Suppressor macrophage treated with lipopolysaccharide for 4 hours (primary cell): Measurements from ENCODE around the gene LRRC8A.
A peak's percentile ranks its signal among the peaks of the same experiment; 100 is the strongest.

Experiments used
- DNase-seq: peaks from one replicate; pipeline ENCODE4 v3.0.0-alpha.2; 2020

The LRRC8A gene

GRCh38 chr9:128902351-128903078 lies 20.6 kb downstream of the LRRC8A start:
- DNase-seq = no peak

DNA sequence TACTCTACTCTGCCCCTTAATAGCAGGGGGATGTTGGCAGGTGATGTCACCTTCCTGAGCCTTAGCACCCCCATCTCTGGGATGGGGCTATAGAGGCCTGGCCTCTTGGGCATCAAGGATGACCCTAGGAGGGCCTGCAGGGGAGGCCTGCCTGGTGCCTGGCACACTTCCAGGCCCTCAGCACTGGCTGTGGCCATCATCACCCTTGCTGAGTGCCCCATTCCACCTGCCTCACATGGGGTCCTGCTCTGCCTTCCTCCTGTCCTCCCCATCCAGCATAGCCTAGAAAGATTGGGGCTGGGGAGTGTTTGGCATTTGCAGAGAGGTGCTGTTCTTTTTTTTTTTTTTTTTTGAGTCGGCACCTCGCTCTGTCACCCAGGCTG lies 21.1 kb downstream of the LRRC8A start:
- DNase-seq = no peak

DNA sequence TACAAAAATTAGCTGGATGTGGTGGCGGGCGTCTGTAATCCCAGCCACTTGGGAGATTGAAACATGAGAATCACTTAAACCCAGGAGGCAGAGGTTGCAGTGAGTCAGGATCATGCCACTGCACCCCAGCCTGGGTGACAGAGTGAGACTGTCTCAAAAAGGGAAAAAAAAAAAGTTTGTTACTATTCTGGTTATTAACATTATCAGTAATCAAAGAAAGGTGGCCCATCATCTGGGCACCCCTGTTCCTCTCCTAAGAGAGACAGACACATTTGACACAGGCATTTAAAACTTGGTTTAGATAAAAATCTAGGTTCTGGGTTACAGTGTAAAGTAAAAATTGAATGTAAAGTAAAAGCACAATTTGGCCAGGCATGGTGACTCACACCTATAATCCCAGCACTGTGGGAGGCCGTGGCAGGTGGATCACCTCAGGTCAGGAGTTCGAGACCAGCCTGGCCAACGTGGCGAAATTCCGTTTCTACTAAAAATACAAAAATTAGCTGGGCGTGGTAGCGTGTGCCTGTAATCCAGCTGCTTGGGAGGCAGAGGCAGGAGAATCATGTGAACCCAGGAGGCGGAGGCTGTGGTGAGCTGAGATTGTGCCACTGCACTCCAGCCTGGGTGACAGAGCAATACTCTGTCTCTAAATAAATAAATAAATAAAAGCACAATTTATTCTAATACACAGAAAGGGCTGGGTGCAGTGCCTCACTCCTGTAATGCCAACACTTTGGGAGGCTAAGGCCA lies 22.1 kb downstream of the LRRC8A start:
- DNase-seq = no peak

DNA sequence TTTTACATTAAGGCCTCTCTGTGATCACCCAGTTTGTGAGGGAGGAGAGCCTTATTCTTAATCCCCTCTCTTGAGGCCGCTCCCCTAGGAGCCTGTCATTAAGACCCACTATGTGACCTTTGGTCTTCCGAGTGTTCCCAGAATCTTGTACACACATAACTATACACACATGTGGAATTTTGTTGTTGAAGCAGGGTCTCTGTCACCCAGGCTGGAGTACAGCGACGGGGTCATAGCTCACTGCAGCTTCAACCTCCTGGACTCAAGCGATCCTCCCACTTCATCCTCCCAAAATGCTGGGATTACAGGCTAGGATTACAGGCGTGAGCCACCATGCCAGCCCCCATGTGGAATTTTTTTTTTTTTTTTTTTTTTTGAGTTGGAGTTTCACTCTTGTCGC lies 24.0 kb downstream of the LRRC8A start:
- no peak for DNase-seq

- no peak for DNase-seq
Observed at GRCh38 chr9:128906741-128907140, 24.8 kb downstream of the LRRC8A start.

- no peak for DNase-seq
Observed at GRCh38 chr9:128908372-128908771, 26.4 kb downstream of the LRRC8A start.

DNA sequence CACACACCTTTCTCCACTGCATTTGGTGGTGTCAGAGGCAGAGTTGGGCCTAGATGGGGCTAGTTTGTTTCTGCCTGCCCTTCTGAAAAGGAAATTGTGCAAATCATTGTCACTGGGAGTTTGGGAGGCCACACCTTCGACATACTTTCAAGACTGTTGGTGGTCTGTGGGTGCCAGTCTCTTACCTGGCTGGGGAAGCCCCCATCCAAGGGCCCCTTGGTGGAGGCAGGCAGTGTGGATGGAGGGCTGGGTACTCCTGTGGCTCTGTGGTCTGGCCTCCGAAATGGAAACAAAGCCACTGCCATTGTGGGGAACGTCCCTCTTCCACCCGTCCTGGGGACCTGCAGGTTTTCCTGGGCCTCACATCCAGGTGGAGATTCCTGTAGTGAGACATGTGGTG lies 27.9 kb downstream of the LRRC8A start:
- no peak for DNase-seq

DNA sequence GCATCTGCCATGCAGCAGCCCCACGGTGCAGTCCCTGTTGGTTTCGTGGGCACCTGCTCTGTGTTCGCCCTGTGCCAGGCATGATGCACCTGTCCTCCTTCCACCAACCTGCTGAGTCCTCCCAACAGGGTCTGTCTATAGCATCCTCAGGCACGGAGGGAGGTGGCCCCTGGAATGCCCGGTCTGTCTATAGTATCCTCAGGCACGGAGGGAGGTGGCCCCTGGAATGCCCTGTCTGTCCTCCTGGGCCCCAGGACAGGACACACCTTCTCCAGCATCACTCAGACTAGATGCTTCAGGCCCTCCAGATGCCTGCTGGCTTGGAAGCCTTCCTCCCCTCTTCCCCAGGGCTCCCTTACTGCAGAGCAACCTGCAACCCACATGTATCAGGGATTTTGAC lies 29.0 kb downstream of the LRRC8A start:
- DNase-seq = no peak

- no peak for DNase-seq
Observed at GRCh38 chr9:128911529-128912035, 29.6 kb downstream of the LRRC8A start.

DNA sequence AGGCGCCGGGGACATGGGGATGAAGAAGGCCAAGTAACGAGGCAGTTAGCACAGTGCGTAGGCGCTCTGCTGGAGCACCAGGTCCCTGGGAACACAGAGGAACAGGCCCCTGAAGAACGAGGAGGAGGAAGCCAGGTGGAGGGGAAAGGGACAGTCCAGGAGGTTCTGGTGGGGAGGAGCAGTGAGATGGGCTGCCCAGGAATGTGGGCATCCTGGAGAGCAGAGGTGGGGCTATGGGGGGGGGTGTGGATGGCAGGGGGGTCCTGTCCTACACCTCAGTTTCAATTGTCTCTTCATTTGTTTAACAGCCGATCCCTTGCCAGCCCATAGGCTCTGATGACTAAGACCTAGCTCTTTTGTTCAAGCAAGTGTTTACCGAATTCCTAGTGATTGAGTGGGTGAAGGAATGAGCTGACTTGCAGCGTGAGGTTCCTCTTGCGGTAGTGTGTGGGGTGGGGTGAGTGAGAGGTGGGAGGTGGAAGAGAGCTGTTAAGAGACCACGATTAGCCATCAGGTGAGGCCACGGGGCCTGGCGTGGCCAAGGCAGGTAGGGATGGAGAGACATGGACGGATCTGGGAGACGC lies 30.4 kb downstream of the LRRC8A start:
- DNase-seq = peak; percentile 17

DNA sequence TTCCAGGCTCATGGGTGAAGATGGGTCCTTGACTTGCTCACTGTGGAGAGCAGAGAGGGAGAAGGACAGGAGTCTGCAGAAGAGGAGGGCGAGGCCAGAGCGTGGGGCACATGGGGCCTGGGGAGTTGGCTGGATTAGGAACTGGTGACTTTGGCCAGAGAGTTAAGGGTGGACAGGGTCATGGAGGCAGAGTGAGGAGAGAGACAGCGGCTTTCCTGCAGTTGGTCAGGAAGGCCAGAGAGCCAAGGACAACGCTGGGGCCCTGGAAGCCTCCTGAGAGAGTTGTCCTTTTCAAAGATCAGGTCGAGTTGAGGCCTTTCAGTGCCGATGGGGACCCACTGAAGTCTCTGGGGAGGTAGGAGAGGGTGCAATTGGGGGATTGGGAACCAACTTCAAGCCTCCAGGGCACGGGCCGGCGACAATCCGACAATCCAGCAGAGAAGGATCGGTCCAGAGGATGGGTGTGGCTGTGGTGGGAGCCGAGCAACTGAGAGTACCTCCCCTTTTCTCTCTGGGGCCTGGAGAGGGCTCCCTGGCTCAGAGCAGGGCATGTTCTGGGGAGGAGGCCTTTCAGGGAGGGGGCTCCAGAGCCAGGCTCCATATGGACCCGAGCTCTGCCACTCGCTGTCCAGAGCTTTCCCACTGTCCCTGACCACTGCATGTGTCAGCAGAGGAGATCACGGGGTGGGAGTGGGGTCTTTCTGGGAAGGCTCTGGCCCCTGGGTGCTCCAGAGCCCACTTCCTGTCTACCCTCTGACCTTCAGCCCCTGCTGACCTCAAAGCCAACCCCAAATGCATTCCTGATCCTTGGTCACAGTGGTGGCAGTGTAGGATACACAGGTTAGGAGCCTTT lies 31.3 kb downstream of the LRRC8A start:
- no peak for DNase-seq

DNA sequence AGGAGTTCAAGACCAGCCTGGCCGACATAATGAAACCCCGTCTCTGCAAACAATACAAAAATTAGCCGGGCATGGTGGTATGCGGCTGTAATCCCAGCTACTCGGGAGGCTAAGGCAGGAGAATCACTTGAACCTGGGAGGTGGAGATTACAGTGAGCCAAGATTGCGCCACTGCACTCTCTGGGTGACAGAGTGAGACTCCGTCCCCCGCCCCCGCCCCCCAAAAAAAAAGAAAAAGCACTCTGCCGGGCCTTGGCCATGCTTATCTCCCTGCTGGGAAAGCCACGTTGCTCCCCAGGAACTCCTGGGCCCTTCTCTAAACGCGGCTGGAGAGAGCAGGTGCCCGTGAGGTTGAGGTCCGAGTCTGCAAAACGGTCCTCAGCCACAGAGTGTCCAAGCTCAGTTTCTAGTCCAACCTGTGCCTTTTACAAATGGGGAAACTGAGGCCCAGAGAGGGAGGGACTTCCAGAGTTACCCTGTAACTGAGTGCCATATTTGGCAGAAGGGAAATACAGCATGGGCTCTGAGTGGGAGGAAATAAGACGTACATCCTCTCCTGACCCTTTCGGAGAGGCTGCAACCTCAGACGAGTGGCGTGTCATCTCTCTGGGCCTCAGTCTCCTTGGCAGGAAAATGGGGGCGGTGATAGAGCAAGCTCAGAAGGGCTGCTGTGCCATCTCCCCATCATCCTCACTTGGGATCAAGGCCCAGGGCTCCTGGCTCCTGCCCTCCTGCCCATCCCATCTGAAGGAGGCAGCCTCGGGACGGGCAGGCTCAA lies 32.3 kb downstream of the LRRC8A start:
- no peak for DNase-seq

GRCh38 chr9:128916204-128916603 lies 34.3 kb downstream of the LRRC8A start:
- no peak for DNase-seq

GRCh38 chr9:128916745-128917144 lies 34.8 kb downstream of the LRRC8A start:
- no peak for DNase-seq

DNA sequence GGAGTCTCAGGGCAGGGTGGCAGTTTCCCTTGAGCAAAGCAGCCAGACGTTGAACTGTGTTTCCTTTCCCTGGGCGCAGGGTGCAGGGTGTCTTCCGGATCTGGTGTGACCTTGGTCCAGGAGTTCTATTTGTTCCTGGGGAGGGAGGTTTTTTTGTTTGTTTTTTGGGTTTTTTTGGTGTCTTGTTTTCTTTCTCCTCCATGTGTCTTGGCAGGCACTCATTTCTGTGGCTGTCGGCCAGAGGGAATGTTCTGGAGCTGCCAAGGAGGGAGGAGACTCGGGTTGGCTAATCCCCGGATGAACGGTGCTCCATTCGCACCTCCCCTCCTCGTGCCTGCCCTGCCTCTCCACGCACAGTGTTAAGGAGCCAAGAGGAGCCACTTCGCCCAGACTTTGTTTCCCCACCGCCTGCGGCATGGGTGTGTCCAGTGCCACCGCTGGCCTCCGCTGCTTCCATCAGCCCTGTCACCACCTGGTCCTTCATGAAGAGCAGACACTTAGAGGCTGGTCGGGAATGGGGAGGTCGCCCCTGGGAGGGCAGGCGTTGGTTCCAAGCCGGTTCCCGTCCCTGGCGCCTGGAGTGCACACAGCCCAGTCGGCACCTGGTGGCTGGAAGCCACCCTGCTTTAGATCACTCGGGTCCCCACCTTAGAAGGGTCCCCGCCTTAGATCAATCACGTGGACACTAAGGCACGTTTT lies 35.4 kb downstream of the LRRC8A start:
- no peak for DNase-seq

DNA sequence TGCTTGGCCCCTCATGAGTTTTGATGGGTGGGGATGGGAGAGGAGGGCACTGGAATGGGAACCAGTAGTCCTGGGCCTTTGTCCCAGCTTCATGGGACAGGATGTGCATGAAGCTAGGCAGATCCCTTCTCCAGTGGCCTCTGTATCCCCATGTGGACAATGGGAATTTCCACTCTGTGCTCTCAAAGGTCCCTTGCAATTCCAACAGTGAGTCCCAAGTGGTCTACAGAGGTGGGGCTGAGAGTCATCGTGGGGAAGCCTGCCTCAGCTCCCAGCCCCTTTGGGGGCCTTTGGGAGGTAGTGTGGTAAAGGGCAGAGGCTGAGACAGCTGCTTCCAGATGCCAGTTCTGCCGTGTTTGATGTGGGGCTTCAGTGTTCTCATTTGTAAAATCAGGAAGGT lies 37.0 kb downstream of the LRRC8A start:
- DNase-seq = no peak

DNA sequence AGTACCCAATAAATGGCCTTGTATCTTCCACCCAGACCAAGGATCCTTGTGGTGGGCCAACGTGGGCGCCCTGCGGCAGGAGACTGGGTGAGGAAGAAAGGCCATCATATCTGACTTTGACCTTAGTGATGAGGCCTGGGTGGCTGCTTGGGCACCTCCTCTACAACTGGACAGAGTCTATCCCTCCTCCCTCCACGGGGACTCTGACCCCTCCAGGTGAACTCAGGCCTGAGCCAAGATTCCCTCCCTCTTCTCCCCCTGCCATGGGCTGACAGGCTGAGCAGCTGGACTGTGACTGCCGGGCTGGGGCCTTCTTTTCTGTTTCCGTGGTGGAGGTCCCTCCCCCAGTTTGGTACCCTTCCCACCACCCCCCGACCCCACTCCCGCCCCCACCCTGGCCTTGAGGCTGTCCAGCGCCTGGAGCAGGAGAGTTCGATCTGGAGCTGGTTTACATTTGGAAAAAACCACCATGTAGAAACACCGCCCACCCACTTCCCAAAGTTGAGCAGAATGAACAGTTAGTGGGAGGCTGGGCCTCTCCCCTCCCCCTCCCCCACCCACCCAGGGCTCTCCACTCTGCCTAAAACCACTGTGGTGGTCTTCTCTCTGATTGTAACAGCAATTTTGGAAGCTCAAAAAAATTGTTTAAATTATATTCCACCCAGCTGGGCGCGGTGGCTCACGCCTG lies 37.6 kb downstream of the LRRC8A start:
- no peak for DNase-seq

DNA sequence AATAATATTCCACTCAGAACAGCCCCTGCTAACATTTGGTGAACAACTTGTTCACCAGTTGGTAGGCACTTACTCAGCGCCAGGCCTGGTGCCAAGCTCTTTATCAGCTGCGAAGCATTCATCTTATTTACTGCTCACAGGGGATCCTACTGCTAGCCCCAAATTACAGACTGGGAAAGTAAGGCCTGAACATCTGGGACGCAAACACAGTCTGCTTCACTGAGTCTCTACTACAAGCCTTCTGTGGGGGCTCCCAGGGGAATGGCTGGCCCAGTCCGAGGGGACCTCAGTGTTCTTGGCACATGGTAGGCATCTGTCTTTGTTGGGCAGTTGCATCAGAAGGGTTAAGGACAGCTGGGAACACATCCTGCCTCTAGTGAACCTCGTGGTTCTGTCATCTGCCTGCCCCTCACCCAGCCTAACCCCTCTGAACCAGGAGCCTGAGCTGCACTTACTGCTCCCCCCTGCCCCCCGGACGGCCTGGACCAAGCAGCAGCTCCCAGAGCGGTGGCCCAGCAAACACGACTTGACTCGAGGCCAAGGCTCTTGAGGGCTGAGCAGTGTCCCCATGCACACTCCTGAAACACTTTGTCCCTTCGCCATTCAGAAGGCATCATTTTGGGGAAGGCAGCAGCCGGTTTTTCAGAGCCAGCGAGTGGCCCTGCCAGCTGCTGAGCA lies 38.6 kb downstream of the LRRC8A start, which contains the start of gene PHYHD1:
PHYHD1 (plus strand) TSS at position 602 of the 678 bp plus-strand sequence. CDS start 1,342 bp downstream, outside the sequence.
- DNase-seq = no peak

- DNase-seq = no peak
Observed at GRCh38 chr9:128921881-128922763, 40.2 kb downstream of the LRRC8A start.
